Transverse colon (tissue), 4 donors: ENCODE data around the gene FOXI1. TPM values are rescaled to one million over a fixed set of nuclear protein-coding genes. Genes with fewer than 3 reads are reported as not detected.

ENCODE experiments used
- DNase-seq: peaks from one replicate; pipeline ENCODE4 v3.0.0-alpha.2; 2019
- H3K27ac ChIP-seq, 4 donors: fragments of 200-600 bp; sonication (generic); 2 replicates each; pipeline ENCODE4 v1.5.1; 2016 to 2018; ENCODE audit warnings: inconsistent platforms in 4 of 4
- H3K27me3 ChIP-seq: fragments of 200-600 bp; sonication (generic); 2 replicates; pipeline ENCODE4 v1.5.1; 2017; ENCODE audit warnings: inconsistent platforms
- H3K36me3 ChIP-seq, 4 donors: fragments of 200-600 bp; sonication (generic); 2 replicates each; pipeline ENCODE4 v1.5.1; 2017 to 2019; ENCODE audit warnings: inconsistent platforms in 4 of 4
- H3K4me1 ChIP-seq, 4 donors: fragments of 200-600 bp; sonication (generic); 2 replicates each; pipeline ENCODE4 v1.5.1; 2017 to 2020; ENCODE audit warnings: inconsistent platforms in 4 of 4
- H3K4me3 ChIP-seq, 4 donors: fragments of 200-600 bp; sonication (generic); 1 replicate in 1 of 4; 2 replicates in 3 of 4; pipeline versions ENCODE4 v1.5.1 to v1.6.1; 2017 to 2019; ENCODE audit warnings: inconsistent platforms in 4 of 4
- H3K9me3 ChIP-seq, 2 donors: fragments of 200-600 bp; sonication (generic); 2 replicates each; pipeline ENCODE4 v1.5.1; 2017 to 2019; ENCODE audit warnings: inconsistent platforms in 2 of 2
- CTCF ChIP-seq, 5 experiments: fragments of 200-600 bp in 3 of 5; fragments of 450-650 bp in 2 of 5; sonication (generic) in 3 of 5; IDR thresholded peaks; 1 replicate in 2 of 5; 2 replicates in 3 of 5; pipeline ENCODE4 v1.5.1; 2016 to 2017; ENCODE audit warnings: antibody characterized with exemption in 5 of 5, inconsistent platforms in 3 of 5, mild to moderate bottlenecking in 2 of 5, moderate library complexity in 1 of 5
- EP300 ChIP-seq: sonication (generic); formaldehyde crosslinking; IDR thresholded peaks from one replicate; pipeline ENCODE4 v1.6.1; 2017; ENCODE audit warnings: antibody characterized with exemption, low read depth
- POLR2A ChIP-seq: fragments of 450-650 bp; IDR thresholded peaks from one replicate; pipeline ENCODE4 v1.6.1; 2016; ENCODE audit warnings: antibody characterized with exemption, mild to moderate bottlenecking, moderate library complexity
- POLR2AphosphoS5 ChIP-seq, 3 donors: sonication (generic); formaldehyde crosslinking; IDR thresholded peaks; one replicate each; pipeline ENCODE4 v1.6.1; 2016; ENCODE audit warnings: antibody characterized with exemption in 3 of 3
- WGBS, 2 donors: methylation state at CpG; one replicate each; pipeline ENCODE4 v1.1.5; 2018; ENCODE audit warnings: low coverage in 1 of 2; 5-methylcytosine and 5-hydroxymethylcytosine counted together
- in situ Hi-C, 4 donors: fragments of 200-750 bp; cut with MboI; loops; one replicate each; pipeline versions ENCODE4 v1.15.0 to v1.15.1; 2017; ENCODE audit warnings: low sequenced_read_pairs in 3 of 4, low pct_ligation_motif_present in 1 of 4, low pct_unique_long_range_greater_than_20kb in 1 of 4
- intact Hi-C: fragments of 100-400 bp; cut with DNase I; formaldehyde crosslinking; loops from one replicate; pipeline ENCODE4 v1.15.1; 2023; ENCODE audit warnings: low total_unique reads
- total RNA-seq, 4 donors: library from RNA; depleted of rRNA; stranded (reverse); fragments of >200 nt; gene quantifications; one replicate each; pipeline ENCODE4 v1.1.0, GENCODE V29; 2016

Gene FOXI1
- total RNA-seq, 4 donors from 2014 or later, result not detected

GRCh38 chr5:170132976-170133448 lies 27.3 kb downstream of the FOXI1 start:
- in situ Hi-C loops, result no loop called here
- H3K27me3 ChIP-seq, result no peaks in the 10 kb centered on the region
- H3K27ac ChIP-seq, result no peak overlapping the region
- no peak overlapping the region for H3K4me3 ChIP-seq
- no peak for DNase-seq
- peaks cover 0 to 2% of the 10 kb centered on the region in 2 donors for H3K9me3 ChIP-seq
- no peaks in the 10 kb centered on the region for H3K36me3 ChIP-seq
- H3K4me1 ChIP-seq, result no peaks in the 10 kb centered on the region
- WGBS, 2 donors, result 40 to 66% methylated on average over 1 to 3 of the region's 3 CpGs
- intact Hi-C loops, result loop anchor here (1.0 kb wide), 1 partner anchor 17 kb away; no protein-coding TSS in a partner anchor
- TF ChIP-seq EP300, result no peak
- no peak for TF ChIP-seq POLR2AphosphoS5 (IDR thresholded peaks at IDR 0.05)
- TF ChIP-seq CTCF (IDR thresholded peaks at IDR 0.05), result no peak
- TF ChIP-seq POLR2A, result no peak

GRCh38 chr5:170135796-170136490 lies 30.2 kb downstream of the FOXI1 start:
- Histone ChIP-seq H3K4me3 (no peak overlapping the region), H3K27me3 (no peaks in the 10 kb centered on the region), H3K36me3 (no peaks in the 10 kb centered on the region), H3K4me1 (no peaks in the 10 kb centered on the region), H3K27ac (no peak overlapping the region), H3K9me3 (no peaks in the 10 kb centered on the region)
- TF ChIP-seq POLR2A, result no peak
- no peak for DNase-seq
- in situ Hi-C loops, result no loop called here
- intact Hi-C loops, result no loop called here
- WGBS, 2 donors, result 57 to 76% methylated on average over 2 to 4 of the region's 4 CpGs

GRCh38 chr5:170136506-170136905 lies 30.8 kb downstream of the FOXI1 start:
- Histone ChIP-seq H3K4me3 (no peak overlapping the region), H3K9me3 (no peaks in the 10 kb centered on the region), H3K27ac (no peak overlapping the region), H3K4me1 (no peaks in the 10 kb centered on the region), H3K27me3 (no peaks in the 10 kb centered on the region), H3K36me3 (no peaks in the 10 kb centered on the region)
- intact Hi-C loops (no loop called here), in situ Hi-C loops (no loop called here)
- no peak for DNase-seq
- 45 to 60% methylated on average over 2 to 3 of the region's 3 CpGs for WGBS, 2 donors
- TF ChIP-seq POLR2AphosphoS5 (IDR thresholded peaks at IDR 0.05) (no peak), CTCF (IDR thresholded peaks at IDR 0.05) (no peak), EP300 (no peak), POLR2A (no peak)

- TF ChIP-seq POLR2A, result no peak
- TF ChIP-seq EP300, result no peak
- no peak for TF ChIP-seq CTCF (IDR thresholded peaks at IDR 0.05)
- TF ChIP-seq POLR2AphosphoS5 (IDR thresholded peaks at IDR 0.05), result no peak
- intact Hi-C loops, result no loop called here
- Histone ChIP-seq H3K27me3 (no peaks in the 10 kb centered on the region), H3K4me3 (no peak overlapping the region), H3K27ac (no peak overlapping the region), H3K9me3 (no peaks in the 10 kb centered on the region), H3K36me3 (no peaks in the 10 kb centered on the region), H3K4me1 (no peaks in the 10 kb centered on the region)
- in situ Hi-C loops, result no loop called here
- DNase-seq, result no peak
- WGBS, 2 donors, result 60 to 83% methylated on average over 1 to 2 of the region's 2 CpGs
Measured at GRCh38 chr5:170137694-170138214, 32.1 kb downstream of the FOXI1 start.
